T-helper 2 cell (primary cell): ENCODE measurements around the gene TRIM25.

Experiments used
- DNase-seq, 5 experiments: peaks; one replicate each; pipeline versions ENCODE4 v3.0.0 to v3.0.0-alpha.2; 2012 to 2022

Gene TRIM25

DNA sequence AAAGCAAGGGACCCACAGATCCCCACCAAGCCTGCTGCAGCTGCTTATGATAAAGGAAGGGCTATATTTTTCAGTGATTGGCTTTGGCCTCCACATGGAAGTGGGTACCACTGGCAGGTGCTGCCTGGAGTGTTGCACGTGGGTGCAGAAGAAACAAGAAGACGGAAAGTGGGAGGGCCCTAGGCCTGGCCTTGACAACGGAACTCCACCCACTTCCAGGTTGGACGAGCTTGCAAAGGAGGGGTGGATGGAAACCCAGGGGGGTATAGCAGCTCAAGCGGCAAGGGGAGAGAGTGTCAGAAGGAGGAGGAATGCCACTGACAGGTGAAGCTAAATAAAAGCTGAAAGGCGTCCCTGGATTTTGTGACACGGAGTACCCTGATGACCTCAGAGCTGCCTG is 20.3 kb downstream of the TRIM25 start:
- DNase-seq = no peak

DNA sequence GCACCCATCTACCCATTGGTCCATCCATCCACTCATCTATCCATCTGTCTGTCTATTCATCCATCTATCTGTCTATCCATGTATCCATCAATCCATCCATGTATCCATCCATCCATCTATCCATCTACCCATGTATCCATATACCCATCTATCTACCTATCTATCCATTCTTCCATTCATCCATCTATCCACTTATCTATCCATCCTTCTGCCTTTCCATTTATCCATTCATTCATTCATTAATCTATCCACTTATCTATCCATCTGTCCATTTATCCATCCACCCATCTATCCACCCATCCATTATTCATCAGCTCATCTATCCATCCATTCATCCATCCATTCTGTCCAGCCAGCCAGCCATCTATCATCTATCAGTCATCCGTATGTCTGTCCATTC is 21.5 kb downstream of the TRIM25 start:
- no peak for DNase-seq

DNA sequence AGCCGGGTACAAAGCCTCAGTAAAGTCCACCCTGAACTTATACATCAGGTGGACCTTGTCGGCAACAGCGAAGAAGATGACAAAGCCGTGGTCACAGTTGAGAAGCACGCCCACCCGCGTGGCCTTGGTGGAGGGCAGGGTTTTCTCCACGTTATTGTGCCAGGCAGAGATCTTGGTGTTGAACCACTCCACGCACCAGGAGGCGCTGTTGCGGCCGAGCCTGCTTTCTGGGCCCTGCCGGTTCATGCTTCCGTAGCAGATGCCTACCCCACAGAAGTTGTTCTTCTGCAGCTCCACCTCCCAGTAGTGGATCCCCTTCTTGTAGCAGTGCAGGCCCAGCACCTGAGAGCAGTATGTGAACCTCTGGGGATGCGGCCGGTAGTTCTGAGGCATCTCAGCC is 22.1 kb downstream of the TRIM25 start:
- peak; percentile 12 to 31 (median 24) for DNase-seq

DNA sequence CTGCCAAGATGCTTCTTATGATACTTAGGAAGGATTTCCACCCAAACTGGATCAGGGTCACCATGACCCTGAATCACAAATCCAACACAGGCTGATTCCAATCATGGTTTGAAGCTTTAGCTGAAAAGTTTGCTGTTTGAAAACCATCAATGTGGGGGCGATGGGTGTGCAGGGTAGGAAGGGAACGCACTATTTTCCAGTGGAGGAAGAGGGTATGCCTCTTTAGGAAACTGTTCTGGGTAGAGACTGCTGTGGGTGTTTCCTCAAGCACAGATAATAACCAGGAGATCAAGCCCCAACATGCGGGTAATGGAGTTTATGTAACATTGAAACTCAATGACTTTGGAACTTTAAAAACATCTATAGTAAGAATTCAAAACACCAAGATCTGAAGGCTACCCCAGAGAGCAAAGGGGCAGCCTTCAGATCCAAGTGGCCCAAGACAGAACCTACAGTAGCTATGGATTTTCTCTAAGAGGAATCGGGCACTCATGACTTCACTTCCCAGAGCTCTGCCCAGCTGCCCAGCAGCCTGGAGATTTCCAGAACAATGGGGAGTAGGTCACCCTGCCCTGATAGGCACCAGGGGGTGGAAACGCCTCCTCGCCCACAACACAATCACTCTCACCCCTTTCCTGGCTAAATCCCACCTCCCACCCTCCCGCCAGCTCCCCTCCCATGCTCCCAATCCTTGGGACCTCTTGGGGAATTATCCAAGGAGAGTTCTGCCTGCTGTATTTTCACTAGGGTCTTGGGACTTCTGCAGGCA is 22.8 kb downstream of the TRIM25 start:
- DNase-seq = no peak

DNA sequence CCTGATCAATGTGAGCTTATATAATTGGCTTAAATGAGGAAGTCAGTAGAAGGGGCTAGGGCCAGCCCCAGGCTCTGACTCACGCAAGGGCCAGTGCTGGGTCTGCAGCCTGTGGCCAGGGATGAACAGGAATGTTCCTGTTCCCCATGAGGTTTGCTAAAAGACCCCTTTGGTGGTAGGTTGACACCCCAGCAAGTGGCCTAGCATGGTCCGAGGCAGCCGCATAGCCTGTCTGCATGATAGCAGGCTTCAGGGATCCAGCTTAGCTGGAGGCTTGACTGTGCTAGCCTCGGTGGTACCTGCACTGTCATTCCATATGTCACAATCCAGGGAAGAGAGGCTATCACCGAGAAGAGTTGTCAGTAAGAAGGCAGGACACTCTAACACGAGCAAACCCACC is 23.5 kb downstream of the TRIM25 start:
- DNase-seq = no peak

DNA sequence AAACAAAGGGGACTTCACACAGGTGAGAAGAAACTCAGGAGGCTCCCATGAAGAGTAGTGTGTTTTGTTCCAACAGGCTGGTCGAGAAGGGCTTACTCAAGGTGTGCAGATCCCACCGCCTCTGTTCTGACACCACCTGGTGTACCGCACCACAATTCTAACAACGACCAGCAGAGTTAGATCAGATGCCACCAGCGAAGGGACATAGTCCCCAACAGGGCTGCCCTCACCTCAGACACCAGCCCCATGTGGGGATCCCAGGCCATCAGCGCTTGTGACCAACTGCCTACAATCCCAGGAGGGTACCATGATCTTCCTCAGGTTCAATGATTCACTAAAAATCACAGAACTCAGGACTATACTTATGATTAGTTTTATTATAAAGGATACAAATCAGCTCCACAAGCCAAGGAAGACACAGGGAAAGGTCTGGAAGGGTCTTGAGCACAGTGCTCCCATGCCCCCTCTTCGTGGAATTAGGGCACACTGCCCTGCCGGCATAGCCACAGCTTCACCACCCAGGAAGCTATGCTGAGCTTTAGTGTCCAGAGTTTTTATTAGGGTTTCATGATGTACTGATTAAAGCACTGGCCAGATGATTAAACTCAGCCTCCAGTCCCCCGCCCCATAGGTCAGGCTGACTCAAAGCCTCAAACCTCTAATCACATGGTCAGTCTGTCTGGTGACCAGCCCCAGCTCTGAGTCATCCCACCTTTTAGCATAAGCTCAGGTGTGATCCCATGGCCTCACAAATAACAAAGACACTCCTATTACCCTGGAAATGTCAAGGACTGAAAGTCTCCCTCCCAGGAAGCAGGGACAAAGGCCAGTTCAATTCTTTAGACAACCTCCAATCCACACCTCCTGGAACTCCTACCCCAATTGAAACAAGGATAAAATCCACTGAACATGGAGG is 26.0 kb downstream of the TRIM25 start:
- no peak for DNase-seq

DNA sequence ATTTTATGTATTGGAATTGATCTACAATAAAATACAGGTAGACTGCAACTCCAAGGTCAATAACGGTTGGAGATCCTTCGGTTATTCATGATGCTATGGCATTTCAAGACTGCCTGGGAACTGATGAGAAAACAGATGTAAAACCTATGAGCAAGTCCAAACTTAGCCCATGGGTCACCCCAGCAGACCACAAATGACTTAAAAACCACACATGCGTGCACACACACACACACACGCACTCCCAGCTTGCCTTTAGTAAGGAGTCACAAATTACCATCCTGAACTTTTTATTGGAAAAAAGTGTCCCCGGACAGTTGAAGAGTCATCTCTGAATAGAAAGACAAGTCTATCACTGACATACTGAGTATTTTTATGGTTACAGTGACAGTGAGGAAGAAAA is 26.7 kb downstream of the TRIM25 start:
- no peak for DNase-seq

DNA sequence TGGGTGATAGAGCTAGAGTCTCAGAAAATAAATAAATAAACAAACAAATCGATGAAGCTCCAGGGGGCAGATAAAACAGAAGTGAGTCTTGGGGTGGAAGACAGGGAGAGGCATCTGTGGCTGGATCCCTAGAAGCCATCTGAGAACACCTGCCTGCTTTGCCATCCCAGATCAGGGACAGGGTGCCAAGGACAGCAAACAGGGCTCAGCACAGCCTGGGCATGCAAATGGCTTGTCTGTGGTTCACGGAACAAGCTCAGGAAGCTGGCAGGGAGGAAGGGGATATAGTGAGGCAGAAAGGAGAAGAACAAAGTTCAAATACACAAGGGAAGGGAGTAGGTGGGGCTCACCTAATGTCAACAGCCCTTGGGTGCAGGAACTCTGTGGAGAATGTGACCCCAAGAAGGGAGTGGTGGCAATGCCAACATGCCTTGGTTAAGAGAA is 27.5 kb downstream of the TRIM25 start:
- no peak for DNase-seq

DNA sequence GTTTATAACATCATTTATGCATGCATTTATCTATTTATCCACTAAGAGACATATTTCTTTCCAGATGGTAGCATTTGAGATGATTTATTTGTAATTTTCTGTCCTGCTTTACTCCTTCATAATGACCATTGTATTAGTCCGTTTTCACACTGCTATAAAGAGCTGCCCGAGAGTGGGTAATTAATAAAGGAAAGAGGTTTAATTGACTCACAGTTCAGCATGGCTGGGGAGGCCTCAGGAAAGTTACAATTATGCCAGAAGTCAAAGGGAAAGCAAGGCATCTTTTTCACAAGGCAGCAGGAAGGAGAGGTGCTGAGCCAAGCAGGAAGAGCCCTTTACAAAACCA is 28.6 kb downstream of the TRIM25 start:
- no peak for DNase-seq

DNA sequence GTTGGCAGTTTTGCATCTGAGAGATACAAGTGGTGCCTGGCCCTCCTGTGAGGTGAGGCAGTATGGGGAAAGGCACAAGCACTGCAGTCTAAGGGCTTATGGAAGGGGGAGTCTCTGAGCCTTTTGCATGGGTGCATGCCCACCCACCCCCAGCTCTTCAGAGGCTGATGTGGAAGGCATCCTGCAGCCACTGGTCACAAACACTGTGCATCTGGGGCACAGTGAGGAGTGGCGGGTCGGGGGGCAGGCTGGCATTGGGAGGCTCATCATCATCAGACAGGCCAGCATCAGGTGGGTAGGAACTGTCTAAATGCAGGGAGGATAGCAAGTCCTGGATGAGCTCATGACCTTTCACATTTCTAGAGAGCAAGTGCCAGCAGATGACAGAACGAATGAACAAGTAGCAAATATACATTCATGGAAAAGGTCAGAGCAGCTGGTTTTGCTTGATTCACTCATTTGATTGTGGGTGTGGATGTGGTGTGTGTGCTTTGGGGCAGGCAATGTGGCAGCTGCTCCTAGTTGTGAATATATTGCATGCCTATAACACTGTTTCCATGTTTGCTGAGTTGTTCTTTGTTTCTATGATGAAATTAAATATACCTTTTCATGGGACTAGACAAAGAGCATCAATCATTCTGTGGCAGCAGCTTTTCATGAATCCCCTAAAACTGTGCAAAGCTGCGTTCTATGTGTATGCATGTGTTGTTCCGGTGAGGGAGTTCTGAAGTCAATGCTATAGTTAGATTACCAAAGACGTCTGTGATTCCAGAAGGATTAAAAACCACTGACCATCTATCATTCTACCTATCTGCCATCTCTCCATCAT is 29.2 kb downstream of the TRIM25 start:
- DNase-seq = no peak

DNA sequence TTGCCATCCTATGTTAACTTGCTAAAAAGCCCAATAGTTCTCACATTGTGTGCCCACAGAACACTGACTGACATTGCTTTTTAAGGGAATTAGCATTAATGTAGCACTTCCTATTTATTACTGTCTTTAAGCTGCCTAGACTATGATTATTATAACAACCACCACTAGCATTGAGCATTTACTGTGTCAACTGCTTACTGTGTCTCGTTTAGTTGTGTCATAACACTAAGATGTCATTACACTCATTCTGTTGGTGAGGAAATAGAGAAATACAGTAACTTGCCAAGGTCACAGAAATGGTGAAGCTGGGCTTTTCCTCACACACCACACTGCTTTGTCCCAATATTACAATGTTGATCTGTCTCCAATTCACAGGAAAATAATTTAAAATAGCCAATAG is 30.2 kb downstream of the TRIM25 start:
- DNase-seq = no peak

DNA sequence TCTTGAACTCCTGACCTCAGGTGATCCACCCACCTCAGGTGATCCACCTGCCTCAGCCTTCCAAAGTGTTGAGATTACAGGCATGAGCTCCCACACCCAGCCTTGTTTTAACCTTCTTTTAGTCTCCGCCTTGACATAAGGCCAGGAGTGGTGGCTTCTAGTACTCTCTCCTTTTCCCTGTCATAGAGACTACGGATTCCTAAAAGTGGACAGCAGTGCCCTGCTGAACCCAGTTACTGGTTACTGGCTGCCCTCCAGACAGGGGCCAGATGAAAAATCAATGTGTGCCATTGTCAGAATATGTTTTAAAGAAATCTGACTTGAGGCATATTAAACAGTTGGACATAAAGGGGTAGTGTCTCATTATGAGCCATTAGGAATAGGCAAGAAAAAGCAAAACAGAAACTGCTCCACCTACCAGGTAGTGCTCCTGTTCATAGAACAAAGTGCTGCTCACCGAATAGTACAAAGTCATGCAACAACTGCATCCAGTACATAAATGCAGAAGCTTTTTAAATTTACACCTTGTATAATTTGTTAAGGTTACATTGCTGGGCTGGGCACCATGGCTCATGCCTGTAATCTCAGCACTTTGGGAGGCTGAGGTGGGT is 32.1 kb downstream of the TRIM25 start:
- no peak for DNase-seq

DNA sequence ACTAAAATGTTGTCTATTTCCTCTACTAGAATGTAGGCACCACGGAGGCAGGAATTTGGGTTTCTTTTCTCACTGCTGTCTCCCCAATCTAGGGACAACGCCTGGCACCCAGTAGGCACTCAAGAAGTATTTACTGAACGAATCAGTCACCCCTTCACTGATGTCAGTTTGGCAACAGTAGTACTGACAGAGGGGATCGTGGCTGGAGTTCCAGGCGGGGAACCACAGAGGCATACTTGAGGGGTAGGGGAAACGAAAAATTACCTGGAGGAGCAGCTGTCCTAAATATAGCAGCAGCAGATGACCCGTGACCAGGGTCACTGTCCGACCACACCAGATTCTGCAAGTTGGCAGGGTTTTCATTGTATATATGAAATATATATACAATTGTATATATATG is 33.3 kb downstream of the TRIM25 start:
- DNase-seq = no peak

DNA sequence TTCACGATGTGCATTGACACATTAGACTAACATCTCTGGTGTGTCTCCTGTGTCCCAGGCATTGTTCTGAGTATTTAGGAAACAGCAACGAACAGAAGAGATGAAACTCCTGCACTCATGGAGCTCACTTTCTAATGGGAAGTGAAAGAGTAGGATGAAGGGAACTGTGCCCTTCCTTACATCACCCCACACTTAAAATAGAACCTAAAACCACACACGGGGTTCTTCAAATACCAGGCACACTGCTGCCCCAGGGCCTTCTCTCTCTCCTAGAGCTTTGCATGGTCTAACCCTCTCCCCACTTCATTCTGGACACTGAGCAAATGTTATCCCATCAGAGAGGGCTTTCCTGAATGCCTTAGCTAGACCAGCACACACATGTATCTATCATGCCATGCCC is 33.7 kb downstream of the TRIM25 start:
- DNase-seq = no peak

DNA sequence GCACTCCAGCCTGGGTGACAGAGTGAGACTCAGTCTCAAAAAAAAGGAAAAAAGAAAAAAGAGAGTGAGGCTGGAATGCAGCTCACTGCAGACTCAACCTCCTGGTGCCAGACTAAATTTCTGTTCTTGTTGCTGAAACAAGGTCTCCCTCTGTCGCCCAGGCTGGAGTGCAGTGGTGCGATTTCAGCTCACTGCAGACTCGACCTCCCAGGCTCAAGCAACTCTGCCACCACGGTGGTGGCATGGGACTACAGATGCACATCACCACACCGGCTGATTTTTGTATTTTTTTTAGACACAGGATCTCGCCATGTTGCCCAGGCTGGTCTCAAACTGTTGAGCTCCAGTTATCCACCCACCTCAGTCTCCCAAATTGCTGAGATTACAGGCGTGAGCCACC is 34.6 kb downstream of the TRIM25 start:
- DNase-seq = no peak

DNA sequence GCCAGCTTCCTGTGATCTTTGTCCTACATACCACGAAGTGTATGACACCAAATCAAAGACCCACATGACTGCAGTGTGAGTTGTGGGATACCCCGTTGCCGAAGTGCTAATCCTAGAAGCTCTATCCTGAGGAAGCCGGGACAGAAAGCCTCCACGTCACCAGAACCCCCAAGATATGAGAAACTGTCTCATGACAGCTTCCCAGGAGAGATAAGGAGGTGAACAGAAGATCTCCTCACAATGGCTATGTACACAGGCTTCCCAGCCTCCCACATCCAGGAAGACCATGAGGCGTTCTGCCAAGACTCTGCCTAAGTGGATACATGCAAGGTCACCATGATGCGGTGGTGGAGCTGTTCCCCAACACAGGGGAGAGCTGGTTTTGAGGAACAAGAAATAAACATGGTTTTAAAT is 37.1 kb downstream of the TRIM25 start:
- no peak for DNase-seq

DNA sequence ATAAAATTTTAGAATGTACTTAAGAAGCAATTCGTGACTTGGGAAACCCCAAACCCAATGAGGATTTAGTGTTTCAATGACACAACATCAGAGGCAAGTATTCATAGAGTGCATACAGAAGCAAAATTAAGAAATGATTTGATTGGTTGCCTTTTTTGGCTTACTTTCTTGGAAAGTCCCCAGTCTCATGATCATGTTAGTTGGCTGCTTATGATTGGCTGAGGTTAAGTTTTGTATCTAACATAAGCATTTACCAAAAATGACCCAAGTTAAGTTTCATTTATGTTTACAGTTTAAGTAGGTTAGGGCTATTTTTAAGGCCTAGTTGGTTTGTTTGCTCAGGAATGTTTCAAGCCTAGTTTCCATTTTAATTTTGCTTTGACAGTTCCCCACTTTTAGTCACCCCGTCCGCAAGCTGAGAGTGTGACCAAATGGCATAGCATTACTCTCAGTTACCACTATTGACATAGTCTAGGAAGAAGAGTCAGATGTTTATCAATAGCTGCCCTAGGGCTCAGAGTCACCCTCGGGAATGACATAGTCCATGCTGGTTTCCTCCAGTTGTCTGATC is 43.7 kb downstream of the TRIM25 start:
- DNase-seq = peak in 1 of 5 experiments; percentile 49

DNA sequence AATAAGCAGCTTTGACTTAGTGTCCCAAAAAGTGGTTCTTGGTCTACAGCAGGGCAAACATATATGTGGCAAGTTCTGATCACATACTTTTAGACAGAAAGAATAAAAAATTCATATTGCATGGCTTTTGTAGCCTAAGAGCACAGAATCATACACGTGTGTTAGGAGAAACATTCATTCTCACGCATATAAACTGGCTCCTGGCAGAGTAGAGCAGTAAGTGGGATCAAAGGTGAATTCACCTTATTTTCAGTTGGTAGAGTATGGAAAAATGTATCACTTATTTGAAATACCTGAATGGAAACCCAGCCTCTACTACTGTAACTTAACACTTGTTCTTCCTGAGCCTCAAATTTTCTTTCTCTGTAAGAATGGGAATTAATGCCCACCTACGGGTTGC is 45.1 kb downstream of the TRIM25 start:
- no peak for DNase-seq

DNA sequence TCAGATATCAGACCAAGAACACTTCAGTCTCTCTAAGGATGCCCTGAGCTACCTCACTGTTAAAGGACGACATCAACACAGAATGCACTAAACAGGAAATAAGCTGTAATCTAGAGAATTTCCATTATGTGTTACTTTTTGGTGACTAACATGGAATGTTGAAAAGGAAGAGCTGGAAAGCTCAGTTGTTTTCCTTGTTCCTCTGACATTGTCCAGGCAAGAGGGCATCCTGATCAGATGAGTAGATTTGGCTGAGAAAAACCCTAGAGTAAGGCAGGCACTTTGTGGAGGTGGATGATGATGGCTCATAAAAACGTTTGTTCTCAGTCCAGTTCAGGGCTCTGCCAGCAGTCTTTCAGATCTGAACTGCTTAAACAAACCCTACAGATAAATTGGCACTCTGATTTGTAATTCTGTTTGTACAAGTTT is 45.9 kb downstream of the TRIM25 start:
- DNase-seq = no peak

DNA sequence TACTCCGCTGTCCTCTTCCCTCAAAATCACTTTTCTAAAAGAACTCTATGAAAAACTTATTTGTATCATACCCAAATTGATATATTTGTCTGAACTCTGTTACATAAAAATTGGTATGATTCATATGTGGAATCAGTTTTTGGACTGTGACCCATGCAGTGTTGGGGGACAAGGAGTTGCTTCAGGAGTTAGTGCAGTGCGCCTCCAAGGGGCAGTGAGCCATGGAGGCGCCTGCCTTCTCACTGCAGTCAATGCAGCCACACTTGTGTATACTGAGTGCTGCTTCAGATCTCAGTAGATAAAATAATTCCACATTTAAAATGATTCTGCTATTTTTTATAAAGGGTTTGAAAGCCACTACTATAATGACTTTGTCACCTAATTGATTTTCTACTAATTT is 47.4 kb downstream of the TRIM25 start:
- peak in 1 of 5 experiments; percentile 8 for DNase-seq

DNA sequence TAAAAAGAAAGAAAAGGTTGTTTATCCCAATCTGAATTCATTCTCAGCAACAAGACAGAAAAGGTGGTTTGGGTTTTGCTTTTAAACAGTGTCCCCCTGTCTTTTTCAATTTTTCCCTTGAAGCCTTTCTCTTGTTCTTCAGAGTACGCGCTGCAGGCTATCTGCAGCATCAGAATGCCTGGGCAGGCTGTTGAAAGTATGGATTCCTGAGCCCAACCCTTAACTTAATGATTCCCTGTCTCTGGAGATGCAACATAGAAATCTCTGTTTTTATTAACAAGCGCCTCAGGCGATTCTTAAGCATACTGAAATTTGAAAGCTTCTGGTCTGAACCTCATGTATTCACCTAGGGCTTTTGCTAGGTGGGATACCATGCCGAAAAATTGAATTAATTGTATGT is 47.8 kb downstream of the TRIM25 start:
- no peak for DNase-seq

DNA sequence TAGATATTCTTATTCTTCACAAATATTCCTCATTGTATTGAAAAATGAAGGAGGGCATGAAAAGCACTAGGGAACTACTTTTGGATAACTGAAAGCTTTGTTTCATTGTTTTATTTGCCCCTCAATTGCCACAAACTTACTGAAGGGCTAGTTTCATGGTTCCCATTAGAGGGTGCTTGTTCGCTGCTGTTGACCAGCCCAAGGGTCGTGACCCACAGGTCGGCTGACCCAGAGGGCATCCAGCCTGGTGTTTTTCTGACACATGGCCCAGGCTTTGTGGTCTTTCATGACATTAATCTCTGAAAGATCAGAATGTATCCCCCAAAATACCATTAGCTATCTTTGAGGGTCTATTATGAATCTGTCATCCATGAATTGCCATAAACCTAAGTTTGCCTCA is 49.9 kb downstream of the TRIM25 start:
- no peak for DNase-seq
